T-cell (primary cell): ENCODE measurements around the gene ZNF107. TPM values are rescaled to one million over a fixed set of nuclear protein-coding genes. Genes with fewer than 3 reads are reported as not detected.

Source experiments
- ATAC-seq, 4 experiments: fragments of 200-7000 bp in 3 of 4; fragments of 150-1000 bp in 1 of 4; cut with Tn5 transposase; replicated peaks in 1 of 4; 1 replicate in 3 of 4; 2 replicates in 1 of 4; pipeline ENCODE4 v1.10.0; 2021; ENCODE audit warnings: moderate library complexity in 3 of 4, mild to moderate bottlenecking in 2 of 4, moderate number of reproducible peaks in 1 of 4
- CTCF ChIA-PET, 2 donors: fragments of 300-600 bp; sonication (Branson Sonifier 250); formaldehyde crosslinking; loops; one replicate each; lab custom pipeline; 2022; ENCODE audit warnings: antibody characterized with exemption in 2 of 2; lab: Charles Lee
- POLR2A ChIA-PET, 2 donors: fragments of 300-600 bp; sonication (Branson Sonifier 250); formaldehyde crosslinking; loops; one replicate each; lab custom pipeline; 2022; ENCODE audit warnings: antibody characterized with exemption in 2 of 2; lab: Charles Lee
- DNase-seq, 35 experiments: peaks; one replicate each; pipeline versions ENCODE4 v3.0.0 to v3.0.0-alpha.2; 2013 to 2023
- H3K27ac ChIP-seq: one replicate; pipeline ENCODE4 v1.5.1; 2013; ENCODE audit warnings: low read length
- H3K27me3 ChIP-seq, 2 experiments: replicated peaks in 1 of 2; 1 replicate in 1 of 2; 2 replicates in 1 of 2; pipeline versions ENCODE4 v1.6.1 to v1.7.0; 2013; ENCODE audit warnings: low read length in 1 of 2, mixed read lengths in 1 of 2; ENCODE audit not compliant: control insufficient read depth in 2 of 2, insufficient read depth in 2 of 2; ENCODE audit errors: extremely low read depth in 1 of 2
- H3K36me3 ChIP-seq, 2 donors: 1 replicate in 1 of 2; 2 replicates in 1 of 2; pipeline versions ENCODE4 v1.6.1 to v1.7.0; 2013; ENCODE audit warnings: low read length in 1 of 2; ENCODE audit not compliant: control insufficient read depth in 2 of 2, insufficient read depth in 1 of 2; ENCODE audit errors: extremely low read depth in 1 of 2
- H3K4me1 ChIP-seq, 2 experiments: 1 replicate in 1 of 2; 2 replicates in 1 of 2; pipeline versions ENCODE4 v1.6.1 to v1.7.0; 2013; ENCODE audit warnings: low read length in 2 of 2, mixed read lengths in 1 of 2; ENCODE audit not compliant: insufficient read depth in 2 of 2, control insufficient read depth in 1 of 2; ENCODE audit errors: extremely low read depth in 1 of 2
- H3K4me3 ChIP-seq, 2 donors: 1 replicate in 1 of 2; 2 replicates in 1 of 2; pipeline versions ENCODE4 v1.5.1 to v1.7.0; 2013; ENCODE audit warnings: mild to moderate bottlenecking in 2 of 2, low read length in 1 of 2, moderate library complexity in 1 of 2; ENCODE audit not compliant: control insufficient read depth in 1 of 2; ENCODE audit errors: extremely low read depth in 1 of 2
- H3K9me3 ChIP-seq: 2 replicates; pipeline ENCODE4 v1.7.0; 2013
- H3K27ac Mint-ChIP-seq, 2 donors: one replicate each; pipeline ENCODE4 v1.8.0; 2020 to 2021; ENCODE audit warnings: mild to moderate bottlenecking in 2 of 2, mixed read lengths in 2 of 2
- H3K27me3 Mint-ChIP-seq, 2 donors: one replicate each; pipeline ENCODE4 v1.8.0; 2021 to 2022; ENCODE audit warnings: mixed read lengths in 2 of 2
- H3K36me3 Mint-ChIP-seq: one replicate; pipeline ENCODE4 v1.8.0; 2021; ENCODE audit warnings: mixed read lengths
- H3K4me1 Mint-ChIP-seq, 3 donors: one replicate each; pipeline ENCODE4 v1.8.0; 2020 to 2022; ENCODE audit warnings: mixed read lengths in 3 of 3, mild to moderate bottlenecking in 1 of 3
- H3K4me3 Mint-ChIP-seq, 3 donors: one replicate each; pipeline ENCODE4 v1.8.0; 2020 to 2022; ENCODE audit warnings: mild to moderate bottlenecking in 3 of 3, mixed read lengths in 3 of 3, moderate library complexity in 3 of 3
- H3K9me3 Mint-ChIP-seq, 3 donors: one replicate each; pipeline ENCODE4 v1.8.0; 2020 to 2022; ENCODE audit warnings: mixed read lengths in 3 of 3
- WGBS: methylation state at CpG from one replicate; pipeline ENCODE4 v1.1.5; 2013; ENCODE audit warnings: missing lambda C conversion rate; ENCODE audit not compliant: insufficient coverage; 5-methylcytosine and 5-hydroxymethylcytosine counted together
- total RNA-seq, 35 experiments: library from RNA in 6 of 35; stranded (reverse) in 6 of 35; fragments of 120-200 nt in 1 of 35; gene quantifications; one replicate each; pipeline versions ENCODE4 v1.2.1 to v1.2.4 and lab custom pipeline; 2013 to 2026

The ZNF107 gene
- total RNA-seq, 5 donors from 2014 or later (not counting 1 experiment from before 2014, with no cell fraction given): 15.1 to 22.6 (median 21.2) TPM

GRCh38 chr7:64642046-64642445 is 23.9 kb upstream of the ZNF107 start:
- Histone ChIP-seq H3K36me3 (no peaks in the 10 kb centered on the region), H3K4me3 (no peak overlapping the region), H3K27ac (no peak overlapping the region), H3K4me1 (no peaks in the 10 kb centered on the region), H3K27me3 (no peaks in the 10 kb centered on the region), H3K9me3 (no peaks in the 10 kb centered on the region)
- no peaks in the 10 kb centered on the region for H3K27me3 Mint-ChIP-seq
- H3K4me1 Mint-ChIP-seq: no peaks in the 10 kb centered on the region
- H3K4me3 Mint-ChIP-seq: no peak overlapping the region
- no peaks in the 10 kb centered on the region for H3K36me3 Mint-ChIP-seq
- CTCF ChIA-PET: no interaction called here
- ATAC-seq: no peak
- POLR2A ChIA-PET: no interaction called here
- no peak overlapping the region for H3K27ac Mint-ChIP-seq
- 94% methylated on average over 2 of the region's 4 CpGs for WGBS
- no peaks in the 10 kb centered on the region for H3K9me3 Mint-ChIP-seq
- no peak for DNase-seq

GRCh38 chr7:64642875-64643274 is 23.1 kb upstream of the ZNF107 start:
- POLR2A ChIA-PET: no interaction called here

GRCh38 chr7:64643566-64643965 is 22.4 kb upstream of the ZNF107 start:
- Mint-ChIP-seq H3K4me3 (no peak overlapping the region), H3K27me3 (no peaks in the 10 kb centered on the region), H3K27ac (no peak overlapping the region), H3K36me3 (no peaks in the 10 kb centered on the region), H3K9me3 (no peaks in the 10 kb centered on the region), H3K4me1 (no peaks in the 10 kb centered on the region)
- H3K4me3 ChIP-seq: no peak overlapping the region
- H3K27me3 ChIP-seq: no peaks in the 10 kb centered on the region
- no peaks in the 10 kb centered on the region for H3K36me3 ChIP-seq
- ChIA-PET POLR2A (interaction anchor here in 1 of 2 donors (0.6 kb wide), 1 partner anchor 51 kb away, joined by 6 read pairs; no protein-coding TSS in a partner anchor), CTCF (interaction anchor here in 1 of 2 donors (0.6 kb wide), 1 partner anchor 98 kb away, joined by 4 read pairs; no protein-coding TSS in a partner anchor)
- no peak overlapping the region for H3K27ac ChIP-seq
- no peaks in the 10 kb centered on the region for H3K9me3 ChIP-seq
- no peaks in the 10 kb centered on the region for H3K4me1 ChIP-seq
- WGBS: 80% methylated on average over 1 of the region's 1 CpG
- ATAC-seq (no peak), DNase-seq (no peak)

More at GRCh38 chr7:64642875-64643274, 23.1 kb upstream of the ZNF107 start:
- no peaks in the 10 kb centered on the region for H3K36me3 ChIP-seq
- WGBS: 89% methylated on average over 1 of the region's 2 CpGs
- DNase-seq (no peak), ATAC-seq (no peak)
- no peaks in the 10 kb centered on the region for H3K9me3 ChIP-seq
- Mint-ChIP-seq H3K27ac (no peak overlapping the region), H3K4me1 (no peaks in the 10 kb centered on the region), H3K27me3 (no peaks in the 10 kb centered on the region), H3K9me3 (no peaks in the 10 kb centered on the region), H3K4me3 (no peak overlapping the region), H3K36me3 (no peaks in the 10 kb centered on the region)
- CTCF ChIA-PET: no interaction called here
- no peaks in the 10 kb centered on the region for H3K27me3 ChIP-seq
- no peak overlapping the region for H3K27ac ChIP-seq
- no peaks in the 10 kb centered on the region for H3K4me1 ChIP-seq
- H3K4me3 ChIP-seq: no peak overlapping the region

- Mint-ChIP-seq H3K36me3 (no peaks in the 10 kb centered on the region), H3K9me3 (peaks cover 0 to 3% (median 0%) of the 10 kb centered on the region in 3 donors)
Measured at GRCh38 chr7:64651203-64651602, 14.7 kb upstream of the ZNF107 start.

GRCh38 chr7:64651632-64652165 is 14.2 kb upstream of the ZNF107 start:
- 78% methylated on average over 3 of the region's 4 CpGs for WGBS
- no peaks in the 10 kb centered on the region for H3K4me1 Mint-ChIP-seq
- POLR2A ChIA-PET: no interaction called here

More at GRCh38 chr7:64651203-64651602, 14.7 kb upstream of the ZNF107 start:
- no peaks in the 10 kb centered on the region for H3K4me1 ChIP-seq
- H3K9me3 ChIP-seq: no peaks in the 10 kb centered on the region
- no peaks in the 10 kb centered on the region for H3K27me3 Mint-ChIP-seq
- H3K4me1 Mint-ChIP-seq: no peaks in the 10 kb centered on the region
- DNase-seq: no peak
- no peak overlapping the region for H3K4me3 ChIP-seq
- POLR2A ChIA-PET: no interaction called here
- H3K27ac Mint-ChIP-seq: no peak overlapping the region
- H3K4me3 Mint-ChIP-seq: no peak overlapping the region
- WGBS: 100% methylated on average over 1 of the region's 1 CpG
- H3K36me3 ChIP-seq: no peaks in the 10 kb centered on the region
- CTCF ChIA-PET: no interaction called here
- ATAC-seq: no peak
- H3K27me3 ChIP-seq: no peaks in the 10 kb centered on the region
- H3K27ac ChIP-seq: no peak overlapping the region

GRCh38 chr7:64653721-64654401 is 12.1 kb upstream of the ZNF107 start:
- Mint-ChIP-seq H3K4me3 (no peak overlapping the region), H3K4me1 (no peaks in the 10 kb centered on the region), H3K27me3 (no peaks in the 10 kb centered on the region), H3K36me3 (no peaks in the 10 kb centered on the region), H3K27ac (no peak overlapping the region), H3K9me3 (peaks cover 0 to 3% (median 0%) of the 10 kb centered on the region in 3 donors)
- Histone ChIP-seq H3K4me3 (no peak overlapping the region), H3K36me3 (no peaks in the 10 kb centered on the region), H3K9me3 (no peaks in the 10 kb centered on the region), H3K27me3 (no peaks in the 10 kb centered on the region), H3K4me1 (no peaks in the 10 kb centered on the region), H3K27ac (no peak overlapping the region)
- DNase-seq (no peak), ATAC-seq (no peak)
- WGBS: 93% methylated on average over 6 of the region's 11 CpGs
- ChIA-PET CTCF (no interaction called here), POLR2A (interaction anchor here in 1 of 2 donors (0.7 kb wide), 1 partner anchor 741 kb away, joined by 3 read pairs; no protein-coding TSS in a partner anchor)

More at GRCh38 chr7:64651632-64652165, 14.2 kb upstream of the ZNF107 start:
- Histone ChIP-seq H3K4me1 (no peaks in the 10 kb centered on the region), H3K4me3 (no peak overlapping the region), H3K27ac (no peak overlapping the region), H3K9me3 (no peaks in the 10 kb centered on the region), H3K36me3 (no peaks in the 10 kb centered on the region), H3K27me3 (no peaks in the 10 kb centered on the region)
- H3K9me3 Mint-ChIP-seq: peaks cover 0 to 3% (median 0%) of the 10 kb centered on the region in 3 donors
- no peaks in the 10 kb centered on the region for H3K27me3 Mint-ChIP-seq
- H3K36me3 Mint-ChIP-seq: no peaks in the 10 kb centered on the region
- no peak overlapping the region for H3K4me3 Mint-ChIP-seq
- ATAC-seq (no peak), DNase-seq (no peak)
- CTCF ChIA-PET: no interaction called here
- no peak overlapping the region for H3K27ac Mint-ChIP-seq
